Measurements from ENCODE around the gene TPD52L1. TPM values are rescaled to one million over a fixed set of nuclear protein-coding genes. Genes with fewer than 3 reads are reported as not detected.
A peak's percentile ranks its signal among the peaks of the same experiment; 100 is the strongest.

TPD52L1 gene
- total RNA-seq, 1 donor from 2014 or later, result 15.6 TPM

DNA sequence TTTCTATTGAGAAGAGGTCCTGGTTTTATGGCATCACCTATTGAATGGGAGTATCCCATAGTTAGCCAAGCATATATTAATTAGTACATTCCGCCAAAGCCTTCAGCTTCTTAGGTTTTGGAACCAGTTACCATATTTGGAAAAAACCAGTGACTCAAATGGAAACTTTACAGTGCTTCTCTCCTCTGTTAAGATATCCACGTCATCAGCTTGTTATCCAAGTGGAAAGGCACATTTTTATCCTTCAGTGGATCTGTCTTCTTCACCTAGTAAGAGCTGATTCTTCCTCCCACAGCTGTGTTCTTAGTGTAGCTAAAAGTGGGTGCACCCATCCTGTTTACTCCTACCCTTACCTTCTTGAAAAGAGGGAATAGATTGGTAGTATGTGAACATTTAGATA lies 34.5 kb downstream of the TPD52L1 start:
- H3K27me3 ChIP-seq (ENCODE audit: low read depth), result no peaks in the 10 kb centered on the region
- intact Hi-C loops (cut with DNase I), result no loop called here
- no peaks in the 10 kb centered on the region for H3K36me3 ChIP-seq
- H3K9me3 ChIP-seq, result no peaks in the 10 kb centered on the region
- H3K27ac ChIP-seq, result no peak overlapping the region
- H3K4me1 ChIP-seq, result no peaks in the 10 kb centered on the region
- ATAC-seq, result no peak
- no peak overlapping the region for H3K4me3 ChIP-seq
- TF ChIP-seq, protein P1, sequence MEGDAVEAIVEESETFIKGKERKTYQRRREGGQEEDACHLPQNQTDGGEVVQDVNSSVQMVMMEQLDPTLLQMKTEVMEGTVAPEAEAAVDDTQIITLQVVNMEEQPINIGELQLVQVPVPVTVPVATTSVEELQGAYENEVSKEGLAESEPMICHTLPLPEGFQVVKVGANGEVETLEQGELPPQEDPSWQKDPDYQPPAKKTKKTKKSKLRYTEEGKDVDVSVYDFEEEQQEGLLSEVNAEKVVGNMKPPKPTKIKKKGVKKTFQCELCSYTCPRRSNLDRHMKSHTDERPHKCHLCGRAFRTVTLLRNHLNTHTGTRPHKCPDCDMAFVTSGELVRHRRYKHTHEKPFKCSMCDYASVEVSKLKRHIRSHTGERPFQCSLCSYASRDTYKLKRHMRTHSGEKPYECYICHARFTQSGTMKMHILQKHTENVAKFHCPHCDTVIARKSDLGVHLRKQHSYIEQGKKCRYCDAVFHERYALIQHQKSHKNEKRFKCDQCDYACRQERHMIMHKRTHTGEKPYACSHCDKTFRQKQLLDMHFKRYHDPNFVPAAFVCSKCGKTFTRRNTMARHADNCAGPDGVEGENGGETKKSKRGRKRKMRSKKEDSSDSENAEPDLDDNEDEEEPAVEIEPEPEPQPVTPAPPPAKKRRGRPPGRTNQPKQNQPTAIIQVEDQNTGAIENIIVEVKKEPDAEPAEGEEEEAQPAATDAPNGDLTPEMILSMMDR (IDR thresholded peaks at IDR 0.05), result no peak
- DNase-seq, result no peak

DNA sequence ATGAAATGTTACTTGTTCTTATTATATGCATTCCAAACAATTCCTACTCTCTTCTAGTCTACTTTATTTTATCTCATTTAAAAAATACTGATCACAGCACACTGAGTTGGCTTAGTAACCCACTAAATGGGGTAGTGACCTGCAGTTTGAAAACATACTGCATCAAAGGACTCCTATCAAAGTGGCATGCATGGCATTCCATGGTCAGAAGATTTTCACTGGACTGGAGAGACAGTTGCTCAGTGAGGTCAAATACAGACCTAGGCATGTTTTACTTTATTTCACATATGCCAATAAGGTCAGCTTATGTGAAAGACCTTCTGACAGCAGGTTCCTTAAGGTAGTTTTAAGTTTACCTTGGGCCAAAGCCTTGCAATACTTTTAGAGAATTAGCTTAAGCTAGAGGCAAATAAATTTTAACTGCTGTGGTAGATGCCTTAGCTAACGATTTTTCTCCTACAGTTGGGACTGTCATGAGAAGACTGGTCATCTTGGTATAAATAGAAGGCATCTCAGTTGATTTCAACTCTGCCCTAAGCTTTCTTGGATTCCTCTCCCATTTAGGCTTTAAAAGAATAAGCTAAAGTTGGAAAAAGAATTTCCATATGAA lies 35.1 kb downstream of the TPD52L1 start:
- TF ChIP-seq, protein P1 (IDR thresholded peaks at IDR 0.05), result no peak
- Histone ChIP-seq H3K27ac (no peak overlapping the region), H3K27me3 (ENCODE audit: low read depth) (no peaks in the 10 kb centered on the region), H3K36me3 (no peaks in the 10 kb centered on the region), H3K9me3 (no peaks in the 10 kb centered on the region), H3K4me3 (no peak overlapping the region), H3K4me1 (no peaks in the 10 kb centered on the region)
- ATAC-seq (no peak), DNase-seq (no peak)
- intact Hi-C loops (cut with DNase I), result no loop called here

DNA sequence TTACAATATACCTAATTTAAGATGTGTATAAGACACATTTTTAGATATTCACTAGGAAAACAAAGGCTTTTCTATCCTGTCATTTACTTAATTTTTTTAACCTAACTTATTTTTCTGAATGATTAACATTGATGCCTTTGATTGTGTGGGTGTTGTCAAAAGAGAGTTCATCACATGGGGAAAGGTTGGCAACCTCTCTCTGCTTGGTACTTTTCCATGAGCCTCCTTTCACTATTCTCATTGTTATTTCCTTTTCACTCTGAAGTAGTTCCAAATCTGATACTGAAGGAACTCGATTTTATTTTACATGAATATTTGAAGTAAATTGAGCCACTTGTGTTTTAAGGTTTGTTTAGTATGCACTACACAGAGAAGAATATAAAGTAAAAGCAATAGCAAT lies 35.9 kb downstream of the TPD52L1 start:
- Histone ChIP-seq H3K4me3 (no peak overlapping the region), H3K9me3 (no peaks in the 10 kb centered on the region), H3K4me1 (no peaks in the 10 kb centered on the region), H3K36me3 (no peaks in the 10 kb centered on the region), H3K27me3 (ENCODE audit: low read depth) (no peaks in the 10 kb centered on the region), H3K27ac (no peak overlapping the region)
- intact Hi-C loops (cut with DNase I), result no loop called here
- TF ChIP-seq, protein P1 (IDR thresholded peaks at IDR 0.05), result no peak
- DNase-seq (no peak), ATAC-seq (no peak)

DNA sequence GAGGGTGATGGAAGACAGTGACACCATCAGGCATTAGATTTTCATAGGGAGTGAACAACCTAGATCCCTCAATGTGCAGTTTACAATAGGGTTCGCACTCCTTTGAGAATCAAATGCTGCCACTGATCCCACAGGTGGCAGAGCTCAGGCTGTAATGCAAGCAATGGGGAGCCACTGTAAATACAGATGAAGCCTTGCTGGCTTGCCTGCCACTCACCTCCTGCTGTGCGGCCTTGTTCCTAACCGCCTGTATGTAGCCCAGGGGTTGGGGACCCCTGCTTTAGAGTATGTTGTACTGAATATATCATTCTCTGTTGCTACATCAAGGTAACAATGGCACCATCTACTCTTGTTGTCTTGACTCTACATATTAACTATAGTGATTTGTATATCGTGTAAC lies 37.1 kb downstream of the TPD52L1 start:
- Histone ChIP-seq H3K27ac (no peak overlapping the region), H3K4me1 (peaks cover 4% of the 10 kb centered on the region), H3K4me3 (no peak overlapping the region), H3K9me3 (no peaks in the 10 kb centered on the region), H3K27me3 (ENCODE audit: low read depth) (no peaks in the 10 kb centered on the region), H3K36me3 (no peaks in the 10 kb centered on the region)
- DNase-seq (no peak), ATAC-seq (no peak)
- TF ChIP-seq, protein P1 (IDR thresholded peaks at IDR 0.05), result no peak
- intact Hi-C loops (cut with DNase I), result no loop called here

DNA sequence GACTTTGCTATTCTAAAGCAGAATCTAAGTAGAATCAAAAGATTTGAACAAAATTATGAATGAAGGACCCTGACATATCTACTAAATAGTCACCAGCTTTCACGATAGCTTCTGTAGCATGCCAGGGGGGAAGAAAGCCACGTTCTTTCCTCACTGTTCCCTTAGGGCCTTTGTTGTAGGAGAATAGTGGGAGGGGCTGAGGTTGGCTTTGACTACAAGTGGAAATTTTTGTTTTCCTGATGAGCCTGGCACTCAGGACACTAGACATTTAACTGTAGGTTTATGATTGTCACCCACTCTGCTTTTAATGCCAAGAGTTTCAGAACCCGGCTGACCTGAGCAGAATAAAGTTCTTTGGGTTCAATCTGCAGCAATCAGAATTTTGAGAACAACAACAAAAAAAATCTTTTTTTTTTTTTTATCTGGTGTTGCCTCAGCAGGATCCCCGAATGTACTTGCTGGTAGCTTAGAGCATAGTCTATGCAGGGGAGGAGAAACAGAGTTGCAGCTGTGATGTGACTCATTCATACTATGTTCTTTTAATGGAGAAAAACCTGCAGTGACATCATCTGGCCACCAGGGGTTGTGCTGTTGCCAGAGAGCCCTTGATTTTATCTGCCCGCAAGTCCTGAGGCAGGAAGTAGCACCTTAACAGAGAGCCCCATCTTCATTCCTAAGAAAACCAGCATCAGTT lies 38.5 kb downstream of the TPD52L1 start:
- no peaks in the 10 kb centered on the region for H3K27me3 ChIP-seq (ENCODE audit: low read depth)
- no peak overlapping the region for H3K27ac ChIP-seq
- intact Hi-C loops (cut with DNase I), result no loop called here
- TF ChIP-seq, protein P1 (IDR thresholded peaks at IDR 0.05), result peak; percentile 75
- ATAC-seq, result peak; percentile 91 to 92
- H3K4me1 ChIP-seq, result peaks cover 10% of the 10 kb centered on the region
- no peak overlapping the region for H3K4me3 ChIP-seq
- no peaks in the 10 kb centered on the region for H3K9me3 ChIP-seq
- DNase-seq, result peak; percentile 53
- H3K36me3 ChIP-seq, result no peaks in the 10 kb centered on the region
